ENCODE data around the gene CMTM8.
"Not testable (repeated sequence)": the region's sequence is repeated elsewhere in the genome, so short reads cannot be mapped to it uniquely, and the experiment has no call there.

DNA sequence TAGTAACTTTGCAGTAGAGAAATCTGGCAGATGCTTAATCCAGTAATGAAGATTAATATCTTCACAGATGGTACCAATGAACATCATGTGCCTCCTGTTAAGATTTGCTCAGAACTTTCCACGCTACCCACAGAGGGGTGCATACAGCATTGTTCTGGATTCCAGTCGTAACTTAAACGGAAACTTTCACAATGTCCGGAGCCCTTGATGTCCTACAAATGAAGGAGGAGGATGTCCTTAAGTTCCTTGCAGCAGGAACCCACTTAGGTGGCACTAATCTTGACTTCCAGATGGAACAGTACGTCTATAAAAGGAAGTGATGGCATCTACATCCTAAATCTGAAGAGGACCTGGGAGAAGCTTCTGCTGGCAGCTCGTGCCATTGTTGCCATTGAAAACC is 47.9 kb upstream of the CMTM8 start:
- TF ChIP-seq, protein P1, sequence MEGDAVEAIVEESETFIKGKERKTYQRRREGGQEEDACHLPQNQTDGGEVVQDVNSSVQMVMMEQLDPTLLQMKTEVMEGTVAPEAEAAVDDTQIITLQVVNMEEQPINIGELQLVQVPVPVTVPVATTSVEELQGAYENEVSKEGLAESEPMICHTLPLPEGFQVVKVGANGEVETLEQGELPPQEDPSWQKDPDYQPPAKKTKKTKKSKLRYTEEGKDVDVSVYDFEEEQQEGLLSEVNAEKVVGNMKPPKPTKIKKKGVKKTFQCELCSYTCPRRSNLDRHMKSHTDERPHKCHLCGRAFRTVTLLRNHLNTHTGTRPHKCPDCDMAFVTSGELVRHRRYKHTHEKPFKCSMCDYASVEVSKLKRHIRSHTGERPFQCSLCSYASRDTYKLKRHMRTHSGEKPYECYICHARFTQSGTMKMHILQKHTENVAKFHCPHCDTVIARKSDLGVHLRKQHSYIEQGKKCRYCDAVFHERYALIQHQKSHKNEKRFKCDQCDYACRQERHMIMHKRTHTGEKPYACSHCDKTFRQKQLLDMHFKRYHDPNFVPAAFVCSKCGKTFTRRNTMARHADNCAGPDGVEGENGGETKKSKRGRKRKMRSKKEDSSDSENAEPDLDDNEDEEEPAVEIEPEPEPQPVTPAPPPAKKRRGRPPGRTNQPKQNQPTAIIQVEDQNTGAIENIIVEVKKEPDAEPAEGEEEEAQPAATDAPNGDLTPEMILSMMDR (IDR thresholded peaks at IDR 0.05) = not testable (repeated sequence)
- not testable (repeated sequence) for TF ChIP-seq POLR2AphosphoS5 (IDR thresholded peaks at IDR 0.05; ENCODE audit: insufficient read depth in 1 of 2, low read depth in 1 of 2)
